AG04449 (cell line): Measurements from ENCODE around the gene SRSF7.

Experiments used
- CTCF ChIA-PET: fragments of 350-600 bp; formaldehyde crosslinking; extraction: SDS; loops from one replicate; lab custom pipeline; 2021; ENCODE audit warnings: antibody characterized with exemption; lab: Yijun Ruan, JAX
- POLR2A ChIA-PET: fragments of 400-600, 350-600 bp; formaldehyde crosslinking; extraction: SDS; loops from one replicate; lab custom pipeline; 2020; ENCODE audit warnings: antibody characterized with exemption, inconsistent platforms; lab: Yijun Ruan, JAX
- DNase-seq: peaks from one replicate; pipeline ENCODE4 v3.0.0-alpha.2; 2010; ENCODE audit warnings: low read depth, low spot score
- H3K4me3 ChIP-seq: 2 replicates; pipeline ENCODE4 v1.5.1; 2011; ENCODE audit warnings: low read depth, mild to moderate bottlenecking, control low read depth, low read length
- CTCF ChIP-seq: IDR thresholded peaks from one replicate; pipeline ENCODE4 v1.5.1; 2011; ENCODE audit warnings: mild to moderate bottlenecking, moderate library complexity, low read length, control low read depth, inconsistent platforms; ENCODE audit not compliant: insufficient read depth; ENCODE audit errors: missing control alignments

The SRSF7 gene

GRCh38 chr2:38700113-38700785 lies 50.9 kb downstream of the SRSF7 start:
- TF ChIP-seq CTCF, result no peak
- ChIA-PET POLR2A (no interaction called here), CTCF (no interaction called here)
- H3K4me3 ChIP-seq, result no peak overlapping the region
- no peak for DNase-seq

- TF ChIP-seq CTCF, result no peak
- H3K4me3 ChIP-seq, result no peak overlapping the region
- CTCF ChIA-PET, result interaction anchor here (1.2 kb wide), 1 partner anchor 85 kb away, joined by 5 read pairs; no protein-coding TSS in a partner anchor
- POLR2A ChIA-PET, result no interaction called here
- DNase-seq, result no peak
Observed at GRCh38 chr2:38698467-38699003, 52.6 kb downstream of the SRSF7 start.

- no peak for DNase-seq
- CTCF ChIA-PET, result interaction anchor here (1.3 kb wide), 1 partner anchor 90 kb away, joined by 3 read pairs; no protein-coding TSS in a partner anchor
Observed at GRCh38 chr2:38697116-38697840, 53.9 kb downstream of the SRSF7 start.

More at GRCh38 chr2:38697116-38697840, 53.9 kb downstream of the SRSF7 start:
- POLR2A ChIA-PET, result no interaction called here
- H3K4me3 ChIP-seq, result no peak overlapping the region
- no peak for TF ChIP-seq CTCF
